Measurements from ENCODE around the gene PZP.

PZP gene

GRCh38 chr12:9123781-9124382 lies 84.3 kb downstream of the PZP start:
- no peak for DNase-seq

GRCh38 chr12:9122091-9122609 lies 86.0 kb downstream of the PZP start:
- no peak for DNase-seq

- no peak for DNase-seq
These were observed 87.6 kb downstream of the PZP start for GRCh38 chr12:9120487-9121184.

- DNase-seq: no peak
These were observed 90.0 kb downstream of the PZP start for GRCh38 chr12:9118158-9118557.

- DNase-seq: no peak
These were observed 92.2 kb downstream of the PZP start, which contains the start of gene A2M for GRCh38 chr12:9115731-9116559. A2M (minus strand) TSS chr12:9115919; CDS start chr12:9115849, 70 bp downstream.

DNA sequence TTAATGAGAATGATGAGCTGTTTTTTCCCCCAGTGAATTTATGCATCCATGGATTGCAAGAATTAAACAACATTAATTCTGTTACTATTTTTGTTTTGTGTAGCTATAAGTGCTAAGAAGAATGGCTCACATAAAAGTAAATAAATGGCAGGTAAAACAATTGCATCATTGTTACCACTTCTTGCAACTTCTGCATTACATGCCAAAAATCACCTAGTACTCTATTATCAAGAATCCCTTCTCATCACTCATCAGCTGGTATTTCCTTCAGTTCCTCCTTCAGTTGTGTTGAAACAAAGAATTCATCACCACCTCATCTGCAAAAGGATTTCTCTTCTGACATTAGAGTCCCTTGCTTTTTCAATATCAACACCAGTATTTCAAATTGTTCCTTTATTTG lies 93.2 kb downstream of the PZP start:
- no peak for DNase-seq

GRCh38 chr12:9113987-9114309 lies 94.2 kb downstream of the PZP start:
- no peak for DNase-seq

GRCh38 chr12:9113296-9113986 lies 94.8 kb downstream of the PZP start:
- no peak for DNase-seq

DNA sequence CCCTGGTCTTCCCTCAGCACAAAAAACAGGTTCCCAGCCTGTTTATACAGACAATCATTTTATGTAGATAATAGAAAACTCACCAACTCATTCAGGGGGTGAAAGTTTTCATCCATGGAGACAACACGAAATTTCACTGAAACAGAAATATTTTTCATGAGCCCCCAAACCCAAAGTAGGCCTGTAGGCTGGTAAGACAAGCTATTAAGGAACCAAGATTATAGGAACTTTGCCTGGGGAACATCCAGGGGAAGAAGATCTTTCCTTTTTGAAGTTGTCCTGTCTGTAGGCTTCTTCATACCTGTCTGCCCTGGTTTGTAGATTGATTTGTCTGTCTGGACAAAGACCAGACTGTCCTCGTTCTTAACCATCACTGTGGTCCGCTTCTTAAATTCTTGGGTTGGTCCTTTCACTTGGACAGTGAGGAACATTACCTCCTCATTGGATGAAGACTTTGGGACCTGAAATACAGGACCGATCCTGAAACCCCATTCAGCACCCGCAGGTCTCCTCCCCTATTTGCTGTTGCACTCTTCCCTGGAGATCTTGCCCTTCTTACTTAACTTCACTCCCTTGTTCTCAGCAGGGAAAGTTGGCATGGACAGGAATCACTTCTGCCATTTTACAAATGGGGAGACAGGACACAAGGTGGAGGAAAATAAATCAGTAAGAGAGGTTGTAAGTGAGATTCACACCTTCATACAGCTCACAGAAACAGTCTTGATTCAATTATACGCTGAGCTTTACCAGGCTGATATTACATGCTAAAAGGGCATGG lies 95.9 kb downstream of the PZP start:
- DNase-seq: no peak

DNA sequence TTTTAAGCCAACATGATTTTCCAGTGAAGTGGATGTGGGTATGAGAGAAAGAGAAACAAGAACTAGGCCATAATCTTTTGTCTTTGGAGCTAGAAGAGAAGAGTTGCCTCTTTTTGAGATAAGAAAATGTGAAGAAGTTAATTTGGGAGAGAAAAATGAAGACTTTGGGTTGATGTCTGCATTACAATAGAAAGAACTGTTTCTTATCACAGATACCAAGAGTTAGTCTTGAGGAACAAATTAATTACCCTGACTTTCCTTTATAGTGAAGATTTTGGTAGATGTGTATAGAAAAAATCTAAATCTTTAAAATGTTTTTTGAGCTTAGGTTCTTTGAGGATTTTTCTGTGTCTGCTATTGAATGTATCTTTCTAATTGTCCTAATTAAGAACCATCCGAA lies 96.7 kb downstream of the PZP start:
- no peak for DNase-seq

GRCh38 chr12:9109737-9110491 lies 98.3 kb downstream of the PZP start:
- no peak for DNase-seq

- DNase-seq: no peak
These were observed 99.0 kb downstream of the PZP start for GRCh38 chr12:9109213-9109522.

DNA sequence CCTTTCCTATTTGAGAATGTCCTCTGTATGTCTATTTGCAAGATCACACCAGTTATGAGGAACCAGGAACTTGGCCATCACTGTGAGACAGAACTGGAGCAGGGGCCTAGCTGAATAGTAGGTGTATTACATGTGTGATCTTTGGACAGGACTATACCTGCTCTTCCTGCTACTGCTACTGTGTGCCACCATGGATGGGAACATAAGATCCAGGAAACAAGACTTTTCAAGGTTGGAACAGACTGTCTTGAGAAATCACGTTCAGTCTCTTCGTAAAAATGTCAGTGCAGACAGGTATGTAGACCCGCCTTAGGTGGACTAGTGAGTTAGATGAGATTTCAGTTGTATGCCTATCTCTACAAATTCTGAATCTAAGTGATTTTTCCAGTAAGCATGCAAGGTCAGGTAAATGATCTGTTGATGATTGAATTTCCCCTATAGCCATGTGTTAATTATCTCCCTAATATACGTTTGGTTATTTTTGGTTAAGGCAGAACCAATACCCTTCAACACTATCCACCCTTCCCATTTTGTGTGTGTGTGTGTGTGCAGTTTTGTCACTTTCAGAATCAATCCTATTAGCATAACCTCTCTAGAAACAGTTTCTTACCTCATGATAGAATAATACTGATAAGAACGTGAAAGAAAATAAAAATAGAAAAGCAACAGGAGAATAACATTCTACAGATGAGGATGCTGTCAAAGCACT lies 99.5 kb downstream of the PZP start:
- DNase-seq: no peak

- no peak for DNase-seq
These were observed 100.7 kb downstream of the PZP start for GRCh38 chr12:9107542-9107873.

- no peak for DNase-seq
These were observed 101.3 kb downstream of the PZP start for GRCh38 chr12:9106610-9107541.

GRCh38 chr12:9106067-9106466 lies 102.1 kb downstream of the PZP start:
- DNase-seq: no peak

DNA sequence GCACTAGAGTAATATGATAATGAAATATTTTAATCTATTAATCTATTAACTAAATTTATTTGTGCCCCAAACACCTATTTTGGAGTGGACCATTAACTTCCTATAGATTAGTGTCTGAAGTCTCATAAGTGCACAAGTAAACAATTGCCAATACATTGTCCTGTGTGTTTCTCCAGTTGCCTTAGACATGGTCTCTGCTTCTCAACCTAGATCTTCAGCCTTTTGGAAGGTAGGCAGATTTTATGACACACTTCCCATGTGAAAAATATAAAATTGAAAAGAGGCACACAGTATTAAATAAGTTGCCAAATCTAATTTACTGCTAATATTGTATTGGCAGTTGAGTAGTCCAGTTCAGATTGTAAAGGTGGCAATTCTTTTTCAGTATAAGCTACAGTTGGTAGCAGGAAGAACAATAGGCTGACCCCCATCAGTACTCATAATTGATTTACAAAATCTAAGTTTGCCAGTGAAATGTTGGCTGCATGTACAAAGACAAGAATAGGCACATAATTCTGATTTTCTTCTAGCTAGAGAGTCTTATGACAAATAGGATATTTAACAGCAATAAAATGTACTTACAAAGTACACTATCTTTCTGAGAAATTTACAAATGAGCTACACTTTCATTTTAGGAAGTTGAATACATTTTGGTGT lies 103.3 kb downstream of the PZP start:
- no peak for DNase-seq

- DNase-seq: no peak
These were observed 104.1 kb downstream of the PZP start for GRCh38 chr12:9104087-9104486.

DNA sequence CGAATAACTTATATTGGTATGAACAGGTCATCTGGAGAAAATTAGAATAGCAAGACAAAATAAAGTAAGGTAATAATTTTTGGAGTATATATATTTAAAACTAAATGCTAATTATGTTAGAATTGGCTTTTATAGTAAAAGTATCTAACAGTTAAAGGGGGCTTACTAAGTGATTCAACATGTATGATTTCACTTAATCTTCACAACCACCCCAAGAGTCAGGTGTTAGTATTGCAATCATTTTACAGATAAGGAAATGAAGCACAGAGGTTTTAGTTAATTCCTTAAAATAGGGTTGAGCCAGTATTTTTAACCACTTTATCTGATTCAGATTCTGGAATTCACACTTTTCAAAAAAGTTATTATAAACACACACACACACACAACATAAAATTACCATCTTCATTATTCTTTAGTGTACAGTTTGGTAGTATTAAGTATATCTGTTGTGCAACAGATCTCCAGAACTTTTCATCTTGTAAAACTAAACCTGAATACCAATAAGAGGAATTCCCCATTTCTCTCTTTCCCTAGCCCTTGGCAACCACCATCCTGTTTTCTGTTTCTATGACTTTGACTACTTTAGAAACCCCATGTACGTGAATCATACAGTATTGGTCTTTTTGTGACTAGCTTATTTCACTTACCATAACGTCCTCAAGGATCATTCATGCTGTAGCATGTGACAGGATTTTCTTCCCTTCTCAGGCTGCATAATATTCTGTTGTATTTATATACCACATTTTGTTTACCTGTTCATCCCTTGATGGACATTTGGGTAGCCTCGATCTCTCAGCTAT lies 104.9 kb downstream of the PZP start:
- DNase-seq: no peak
